ENCODE data around the gene MPO.

MPO gene

DNA sequence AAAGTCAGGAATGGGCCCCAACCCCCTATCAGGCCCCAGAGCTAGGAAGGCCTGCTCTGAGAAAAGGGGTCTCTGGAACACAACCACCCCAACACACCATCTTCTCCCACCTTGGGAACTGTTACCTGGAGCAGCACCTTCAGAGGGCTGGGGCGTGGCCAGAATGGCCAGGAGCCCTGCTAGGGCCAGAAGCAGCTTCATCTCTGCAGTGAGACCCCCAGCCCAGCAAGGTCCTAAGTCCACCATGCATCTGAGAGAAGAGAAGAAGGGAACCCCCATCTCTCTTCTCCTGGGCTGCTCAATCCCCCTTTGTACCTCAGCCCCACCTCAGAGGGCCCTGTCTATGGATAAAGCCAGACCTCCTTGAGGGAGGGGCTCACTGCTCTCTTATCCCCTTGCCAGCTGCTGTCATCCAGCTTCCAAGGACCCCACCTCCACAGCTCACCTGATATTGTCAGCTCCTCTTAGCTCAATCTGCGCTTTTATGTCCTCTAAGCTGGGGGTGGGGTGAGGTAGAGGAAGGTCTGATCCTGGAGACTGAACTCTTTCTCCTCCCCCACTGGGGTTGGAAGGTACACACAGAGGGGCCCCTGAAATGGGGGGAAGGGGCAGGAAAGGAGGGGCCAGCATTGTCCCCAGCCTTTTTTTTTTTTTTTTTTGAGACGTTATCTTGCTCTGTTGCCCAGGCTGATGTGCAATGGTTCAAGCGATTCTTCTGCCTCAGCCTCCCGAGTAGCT is at the start of gene MPO:
MPO (minus strand) TSS at position 456 of the 738 bp plus-strand sequence; CDS start at position 279, 177 bp downstream.
- H3K36me3 ChIP-seq (ENCODE audit: control insufficient read depth in 1 of 2, insufficient read depth in 2 of 2, low read length in 2 of 2), result no peaks in the 10 kb centered on the region
- H3K27me3 ChIP-seq (ENCODE audit: low read depth, low read length), result no peaks in the 10 kb centered on the region
- no peaks in the 10 kb centered on the region for H3K9me3 ChIP-seq (ENCODE audit: control insufficient read depth in 1 of 2, low read length in 2 of 2)
- no peak within 1 kb of the TSS for H3K4me3 ChIP-seq (ENCODE audit: low read depth in 1 of 2, low read length in 2 of 2)
- H3K4me1 ChIP-seq (ENCODE audit: control insufficient read depth in 1 of 2, insufficient read depth in 2 of 2, low read length in 2 of 2), result peaks cover 0 to 9% of the 10 kb centered on the region in 2 donors
- H3K27ac ChIP-seq (ENCODE audit: low read length), result no peak within 1 kb of the TSS

DNA sequence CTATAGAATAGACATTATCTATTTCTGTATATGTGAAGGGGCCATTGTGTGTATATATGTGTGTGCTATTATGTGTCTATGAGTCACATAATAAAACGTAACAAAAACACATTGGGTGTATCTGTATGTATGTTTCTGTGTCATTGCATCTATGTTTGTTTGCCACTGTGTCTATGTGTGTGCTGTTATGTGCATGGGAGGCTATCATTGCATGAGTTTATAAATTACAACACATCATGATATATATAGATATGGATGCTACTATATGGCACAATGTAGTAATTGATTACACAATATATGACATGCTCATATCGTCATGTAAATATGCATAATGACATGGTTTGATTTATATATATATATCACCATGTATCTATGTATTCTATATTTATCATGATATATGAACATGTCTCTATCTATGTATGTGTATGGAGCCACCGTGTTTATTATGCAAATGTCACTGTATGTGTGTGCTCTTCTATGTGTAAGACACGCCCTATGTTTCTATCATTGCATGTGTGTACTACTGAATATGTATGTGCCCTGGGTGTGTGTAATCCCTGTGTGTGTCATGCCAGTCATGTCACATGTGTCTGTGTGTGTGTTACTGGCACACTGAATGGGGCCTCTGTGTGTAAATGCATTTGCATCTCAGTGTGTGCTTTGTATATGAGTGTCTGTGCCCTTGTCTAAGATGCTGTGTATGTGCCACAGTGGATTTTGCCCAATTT is 49.2 kb upstream of the MPO start:
- Histone ChIP-seq H3K27ac (ENCODE audit: low read length) (no peak overlapping the region), H3K27me3 (ENCODE audit: low read depth, low read length) (no peaks in the 10 kb centered on the region), H3K4me3 (ENCODE audit: low read depth in 1 of 2, low read length in 2 of 2) (peak overlapping the region; percentile 65), H3K9me3 (ENCODE audit: control insufficient read depth in 1 of 2, low read length in 2 of 2) (no peaks in the 10 kb centered on the region), H3K4me1 (ENCODE audit: control insufficient read depth in 1 of 2, insufficient read depth in 2 of 2, low read length in 2 of 2) (peaks cover 3 to 16% of the 10 kb centered on the region in 2 donors), H3K36me3 (ENCODE audit: control insufficient read depth in 1 of 2, insufficient read depth in 2 of 2, low read length in 2 of 2) (no peaks in the 10 kb centered on the region)

DNA sequence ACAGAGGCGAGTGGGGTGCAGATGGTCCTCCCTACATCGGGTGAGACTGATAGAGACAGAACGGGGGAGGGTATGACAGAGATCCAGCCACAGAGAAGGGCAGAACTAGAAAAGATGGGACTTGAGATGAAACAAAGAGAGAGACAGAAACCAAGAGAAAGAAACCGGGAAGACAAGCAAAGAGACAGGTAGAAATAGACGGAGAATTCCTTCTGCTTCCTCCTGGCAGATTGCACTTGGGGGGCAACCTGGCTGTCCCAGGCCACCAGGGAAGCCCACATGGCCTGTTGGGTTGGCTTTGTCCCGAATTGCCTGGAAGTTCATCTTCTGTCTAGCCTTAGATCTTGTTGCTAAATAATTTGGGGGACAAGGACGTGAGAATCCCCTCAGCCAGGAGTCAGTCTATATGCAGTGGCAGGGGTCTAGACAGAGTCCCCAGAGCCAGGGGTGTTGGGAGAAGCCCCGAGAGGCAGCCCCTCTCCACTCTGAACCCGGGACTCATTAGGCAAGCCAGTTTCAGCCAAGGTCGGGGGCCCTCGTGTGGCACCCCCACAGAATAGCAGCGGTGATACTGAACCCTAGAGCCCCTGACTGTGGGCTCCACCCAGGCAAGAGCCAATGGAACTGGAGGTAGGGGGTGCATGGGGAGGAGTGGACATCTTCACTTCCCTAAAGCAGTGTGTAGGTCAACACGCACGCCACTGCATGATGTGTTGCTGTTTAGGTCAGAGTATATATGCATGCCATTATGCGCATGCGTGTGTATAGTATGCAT is 48.5 kb upstream of the MPO start:
- no peaks in the 10 kb centered on the region for H3K27me3 ChIP-seq (ENCODE audit: low read depth, low read length)
- no peaks in the 10 kb centered on the region for H3K9me3 ChIP-seq (ENCODE audit: control insufficient read depth in 1 of 2, low read length in 2 of 2)
- no peaks in the 10 kb centered on the region for H3K36me3 ChIP-seq (ENCODE audit: control insufficient read depth in 1 of 2, insufficient read depth in 2 of 2, low read length in 2 of 2)
- peaks cover 4 to 19% of the 10 kb centered on the region in 2 donors for H3K4me1 ChIP-seq (ENCODE audit: control insufficient read depth in 1 of 2, insufficient read depth in 2 of 2, low read length in 2 of 2)
- H3K27ac ChIP-seq (ENCODE audit: low read length), result no peak overlapping the region
- H3K4me3 ChIP-seq (ENCODE audit: low read depth in 1 of 2, low read length in 2 of 2), result peak overlapping the region; percentile 12 to 65

GRCh38 chr17:58328195-58329034 is 47.7 kb upstream of the MPO start, which contains the start of gene TSPOAP1:
Gene TSPOAP1 (minus strand): TSS chr17:58328795. CDS start chr17:58327920, 875 bp downstream.
- no peaks in the 10 kb centered on the region for H3K27me3 ChIP-seq (ENCODE audit: low read depth, low read length)
- no peak within 1 kb of the TSS for H3K27ac ChIP-seq (ENCODE audit: low read length)
- no peaks in the 10 kb centered on the region for H3K9me3 ChIP-seq (ENCODE audit: control insufficient read depth in 1 of 2, low read length in 2 of 2)
- peak within 1 kb of the TSS; percentile 12 to 65 for H3K4me3 ChIP-seq (ENCODE audit: low read depth in 1 of 2, low read length in 2 of 2)
- H3K4me1 ChIP-seq (ENCODE audit: control insufficient read depth in 1 of 2, insufficient read depth in 2 of 2, low read length in 2 of 2), result peaks cover 4 to 25% of the 10 kb centered on the region in 2 donors
- no peaks in the 10 kb centered on the region for H3K36me3 ChIP-seq (ENCODE audit: control insufficient read depth in 1 of 2, insufficient read depth in 2 of 2, low read length in 2 of 2)

- no peak overlapping the region for H3K4me3 ChIP-seq (ENCODE audit: low read depth in 1 of 2, low read length in 2 of 2)
Observed at GRCh38 chr17:58327363-58328194, 46.8 kb upstream of the MPO start.

GRCh38 chr17:58326609-58327362 is 46.1 kb upstream of the MPO start:
- H3K27me3 ChIP-seq (ENCODE audit: low read depth, low read length), result no peaks in the 10 kb centered on the region
- no peaks in the 10 kb centered on the region for H3K9me3 ChIP-seq (ENCODE audit: control insufficient read depth in 1 of 2, low read length in 2 of 2)
- no peak overlapping the region for H3K4me3 ChIP-seq (ENCODE audit: low read depth in 1 of 2, low read length in 2 of 2)
- peaks cover 4 to 27% of the 10 kb centered on the region in 2 donors for H3K4me1 ChIP-seq (ENCODE audit: control insufficient read depth in 1 of 2, insufficient read depth in 2 of 2, low read length in 2 of 2)
- H3K27ac ChIP-seq (ENCODE audit: low read length), result no peak overlapping the region
- no peaks in the 10 kb centered on the region for H3K36me3 ChIP-seq (ENCODE audit: control insufficient read depth in 1 of 2, insufficient read depth in 2 of 2, low read length in 2 of 2)

More at GRCh38 chr17:58327363-58328194, 46.8 kb upstream of the MPO start:
- Histone ChIP-seq H3K27ac (ENCODE audit: low read length) (no peak overlapping the region), H3K36me3 (ENCODE audit: control insufficient read depth in 1 of 2, insufficient read depth in 2 of 2, low read length in 2 of 2) (no peaks in the 10 kb centered on the region), H3K4me1 (ENCODE audit: control insufficient read depth in 1 of 2, insufficient read depth in 2 of 2, low read length in 2 of 2) (peaks cover 4 to 27% of the 10 kb centered on the region in 2 donors), H3K9me3 (ENCODE audit: control insufficient read depth in 1 of 2, low read length in 2 of 2) (no peaks in the 10 kb centered on the region), H3K27me3 (ENCODE audit: low read depth, low read length) (no peaks in the 10 kb centered on the region)

DNA sequence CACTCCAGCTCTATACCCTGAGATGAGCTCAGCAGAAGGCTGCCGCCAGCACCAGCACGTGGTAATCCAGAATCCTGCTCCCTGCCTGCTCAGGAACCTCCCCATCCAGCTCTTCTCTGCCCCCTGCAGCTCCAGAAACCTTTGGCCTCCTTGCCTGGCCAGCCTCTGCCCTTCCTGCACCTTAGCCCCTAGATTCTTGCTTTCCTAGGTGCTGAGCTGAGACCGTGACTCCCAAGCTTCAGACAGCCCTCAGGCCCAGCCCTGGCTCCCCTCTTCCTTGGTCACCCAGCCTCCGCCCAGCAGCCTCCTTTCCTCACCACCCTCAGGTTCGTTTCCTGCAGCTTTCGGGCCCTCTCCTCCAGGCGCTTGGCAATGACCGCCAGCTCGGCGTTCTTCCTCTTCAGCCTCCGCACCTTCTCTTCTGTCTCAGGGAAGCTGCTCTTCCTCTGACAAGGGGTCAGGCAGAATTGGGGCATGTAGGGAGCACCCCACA is 45.3 kb upstream of the MPO start:
- H3K4me1 ChIP-seq (ENCODE audit: control insufficient read depth in 1 of 2, insufficient read depth in 2 of 2, low read length in 2 of 2), result peaks cover 4 to 27% of the 10 kb centered on the region in 2 donors

GRCh38 chr17:58325289-58325726 is 44.6 kb upstream of the MPO start:
- H3K4me3 ChIP-seq (ENCODE audit: low read depth in 1 of 2, low read length in 2 of 2), result peak overlapping the region; percentile 54 to 86
- no peak overlapping the region for H3K27ac ChIP-seq (ENCODE audit: low read length)
- peaks cover 4 to 27% of the 10 kb centered on the region in 2 donors for H3K4me1 ChIP-seq (ENCODE audit: control insufficient read depth in 1 of 2, insufficient read depth in 2 of 2, low read length in 2 of 2)
- no peaks in the 10 kb centered on the region for H3K27me3 ChIP-seq (ENCODE audit: low read depth, low read length)
- H3K36me3 ChIP-seq (ENCODE audit: control insufficient read depth in 1 of 2, insufficient read depth in 2 of 2, low read length in 2 of 2), result peaks cover 0 to 3% of the 10 kb centered on the region in 2 donors
- H3K9me3 ChIP-seq (ENCODE audit: control insufficient read depth in 1 of 2, low read length in 2 of 2), result no peaks in the 10 kb centered on the region

More for the DNA sequence above, 45.3 kb upstream of the MPO start:
- Histone ChIP-seq H3K9me3 (ENCODE audit: control insufficient read depth in 1 of 2, low read length in 2 of 2) (no peaks in the 10 kb centered on the region), H3K27ac (ENCODE audit: low read length) (no peak overlapping the region), H3K27me3 (ENCODE audit: low read depth, low read length) (no peaks in the 10 kb centered on the region), H3K36me3 (ENCODE audit: control insufficient read depth in 1 of 2, insufficient read depth in 2 of 2, low read length in 2 of 2) (no peaks in the 10 kb centered on the region), H3K4me3 (ENCODE audit: low read depth in 1 of 2, low read length in 2 of 2) (no peak overlapping the region)

- peaks cover 4 to 27% of the 10 kb centered on the region in 2 donors for H3K4me1 ChIP-seq (ENCODE audit: control insufficient read depth in 1 of 2, insufficient read depth in 2 of 2, low read length in 2 of 2)
- no peak overlapping the region for H3K27ac ChIP-seq (ENCODE audit: low read length)
- H3K36me3 ChIP-seq (ENCODE audit: control insufficient read depth in 1 of 2, insufficient read depth in 2 of 2, low read length in 2 of 2), result peaks cover 0 to 9% of the 10 kb centered on the region in 2 donors
- H3K27me3 ChIP-seq (ENCODE audit: low read depth, low read length), result no peaks in the 10 kb centered on the region
- H3K9me3 ChIP-seq (ENCODE audit: control insufficient read depth in 1 of 2, low read length in 2 of 2), result no peaks in the 10 kb centered on the region
- peak overlapping the region; percentile 54 to 86 for H3K4me3 ChIP-seq (ENCODE audit: low read depth in 1 of 2, low read length in 2 of 2)
Observed at GRCh38 chr17:58324409-58325288, 43.9 kb upstream of the MPO start.
